GM21390 (cell line): Measurements from ENCODE around the gene PAQR5.
"Not testable (repeated sequence)": the region's sequence is repeated elsewhere in the genome, so short reads cannot be mapped to it uniquely, and the experiment has no call there.

Source experiments
- ATAC-seq: cut with Tn5 transposase; IDR thresholded peaks from one replicate; pipeline ENCODE4 v1.9.1; 2021; ENCODE audit not compliant: unreplicated experiment

The PAQR5 gene, protein sequence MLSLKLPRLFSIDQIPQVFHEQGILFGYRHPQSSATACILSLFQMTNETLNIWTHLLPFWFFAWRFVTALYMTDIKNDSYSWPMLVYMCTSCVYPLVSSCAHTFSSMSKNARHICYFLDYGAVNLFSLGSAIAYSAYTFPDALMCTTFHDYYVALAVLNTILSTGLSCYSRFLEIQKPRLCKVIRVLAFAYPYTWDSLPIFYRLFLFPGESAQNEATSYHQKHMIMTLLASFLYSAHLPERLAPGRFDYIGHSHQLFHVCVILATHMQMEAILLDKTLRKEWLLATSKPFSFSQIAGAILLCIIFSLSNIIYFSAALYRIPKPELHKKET

GRCh38 chr15:69298697-69299441 lies at the start of gene PAQR5:
TSS of gene PAQR5 (plus strand) at chr15:69298912. CDS start at chr15:69360081, 61,169 bp downstream.
- no peak for ATAC-seq

DNA sequence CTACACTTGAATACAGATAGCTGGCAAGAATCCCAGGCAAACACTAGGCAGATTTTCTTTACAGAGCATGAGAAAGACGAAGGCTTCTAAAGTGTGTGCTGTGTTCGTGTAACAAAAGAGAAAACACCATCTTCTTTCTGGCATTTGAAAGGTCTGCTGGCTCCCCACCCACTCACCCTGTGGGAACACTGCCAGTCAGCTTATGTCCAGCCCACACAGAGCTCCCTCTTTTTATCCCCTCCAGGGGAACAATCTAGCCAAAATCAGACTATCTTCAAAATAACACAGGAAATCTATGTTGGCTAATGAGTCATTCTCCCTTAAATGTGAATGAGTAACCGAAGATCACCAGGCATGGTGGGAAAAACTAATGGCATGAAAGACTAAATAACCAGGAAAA lies 45.6 kb upstream of the PAQR5 start:
- no peak for ATAC-seq

- no peak for ATAC-seq
Measured at GRCh38 chr15:69265347-69265955, 33.3 kb upstream of the PAQR5 start.

DNA sequence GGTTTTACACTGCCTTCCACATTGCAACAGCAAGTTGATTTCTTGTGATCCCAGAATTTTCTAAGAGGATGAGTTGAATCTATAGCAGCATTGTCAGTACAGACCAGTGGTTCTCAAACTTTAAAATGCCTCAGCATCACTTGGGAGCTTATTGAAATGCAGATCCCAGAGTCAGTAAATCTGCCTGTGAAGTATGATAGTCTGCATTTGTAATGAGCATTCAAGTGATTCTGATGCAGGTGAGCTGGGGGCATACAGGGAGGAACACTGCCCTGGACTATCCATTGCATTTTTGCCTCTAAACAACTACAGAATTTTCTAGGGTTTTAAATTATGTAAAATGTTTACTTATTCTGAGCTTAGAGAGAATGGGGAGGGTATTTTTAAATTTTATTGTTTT lies 27.5 kb upstream of the PAQR5 start:
- no peak for ATAC-seq

DNA sequence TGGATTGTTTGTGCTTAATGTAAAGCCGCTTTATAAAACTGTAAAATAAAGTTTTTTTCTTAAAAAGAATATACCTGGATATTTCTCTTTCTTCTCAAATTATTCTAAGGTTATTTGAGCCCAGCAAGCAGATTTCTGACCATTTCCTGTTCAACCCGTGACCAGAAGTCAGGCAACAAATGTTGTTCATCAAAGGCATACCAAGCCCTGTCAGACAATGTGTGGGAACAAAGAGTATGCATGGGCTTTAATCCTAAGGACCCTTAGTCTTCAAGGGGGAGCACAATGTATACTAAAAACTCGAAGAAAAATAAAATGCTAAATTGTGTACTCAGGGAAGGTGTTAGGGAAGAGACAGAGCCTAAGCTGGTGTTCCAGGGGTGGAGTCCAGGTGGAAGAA lies 26.6 kb upstream of the PAQR5 start:
- no peak for ATAC-seq

DNA sequence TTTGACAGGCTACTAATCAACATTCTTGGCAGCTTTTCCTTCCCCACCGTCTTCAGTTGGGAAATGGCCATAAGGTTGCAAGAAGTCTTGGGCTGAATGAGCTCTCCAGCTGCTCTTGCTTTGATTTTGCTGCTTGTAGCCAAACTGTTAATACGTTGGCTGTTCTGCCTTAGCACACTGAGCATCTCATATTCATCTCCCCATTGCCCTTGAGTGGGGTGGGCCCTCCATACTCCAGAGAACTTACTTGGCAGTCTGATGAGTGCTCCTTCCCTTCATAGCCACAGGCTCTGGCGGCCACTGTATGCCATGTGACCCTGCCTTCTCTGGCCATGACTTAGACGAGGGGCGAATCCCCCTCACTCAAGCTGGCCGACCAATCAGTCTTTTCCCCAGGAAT lies 25.8 kb upstream of the PAQR5 start:
- no peak for ATAC-seq

- no peak for ATAC-seq
Measured at GRCh38 chr15:69275074-69275670, 23.5 kb upstream of the PAQR5 start.

DNA sequence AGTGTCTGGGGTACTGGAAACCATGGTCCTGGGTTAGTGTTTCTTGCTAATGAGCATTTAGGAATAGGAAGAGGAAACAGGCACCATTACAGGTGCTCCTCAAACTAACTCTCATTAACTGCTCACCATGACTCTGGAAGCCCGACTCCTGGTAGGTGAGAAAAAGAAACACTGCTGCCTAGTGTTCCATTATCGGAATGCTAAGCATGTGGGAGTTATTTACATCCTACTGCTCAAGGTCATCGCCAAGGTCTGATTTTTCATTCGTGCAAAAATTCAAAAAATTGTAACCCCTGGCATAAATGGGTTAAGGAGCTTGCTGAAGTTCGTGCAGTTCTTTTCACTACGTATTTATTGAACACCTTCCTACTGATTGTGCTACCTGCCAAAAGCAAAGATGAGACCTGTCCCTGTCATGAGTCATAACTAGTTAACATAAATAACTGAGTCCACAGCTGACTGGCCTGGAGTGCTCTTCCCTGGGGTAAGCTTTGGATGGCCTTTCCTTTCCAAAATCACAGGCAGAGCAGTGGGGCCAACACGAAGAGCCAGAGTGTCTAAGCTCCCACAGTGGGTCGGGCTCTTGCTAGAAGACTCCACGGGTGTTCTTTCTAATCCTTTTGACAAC lies 22.7 kb upstream of the PAQR5 start:
- ATAC-seq: no peak

DNA sequence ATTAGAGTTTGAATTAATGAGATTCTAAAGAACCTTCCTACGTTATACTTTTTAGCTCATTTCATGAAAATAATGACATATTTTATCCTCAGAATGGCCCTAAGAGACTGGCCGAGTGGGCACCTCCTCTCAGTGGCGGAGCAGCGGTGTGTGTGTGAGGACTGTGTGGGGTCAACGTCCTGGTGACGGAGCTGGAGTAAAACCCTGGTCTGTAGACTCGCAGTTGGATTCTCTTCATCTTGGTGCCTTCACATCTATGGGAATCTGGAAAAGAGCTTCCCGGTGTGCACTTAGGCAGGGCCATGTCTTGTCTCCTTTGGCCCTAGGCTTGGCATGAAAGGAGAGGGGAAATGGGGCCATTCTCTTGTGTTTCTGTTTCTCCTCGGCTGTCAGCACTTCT lies 21.4 kb upstream of the PAQR5 start:
- no peak for ATAC-seq

DNA sequence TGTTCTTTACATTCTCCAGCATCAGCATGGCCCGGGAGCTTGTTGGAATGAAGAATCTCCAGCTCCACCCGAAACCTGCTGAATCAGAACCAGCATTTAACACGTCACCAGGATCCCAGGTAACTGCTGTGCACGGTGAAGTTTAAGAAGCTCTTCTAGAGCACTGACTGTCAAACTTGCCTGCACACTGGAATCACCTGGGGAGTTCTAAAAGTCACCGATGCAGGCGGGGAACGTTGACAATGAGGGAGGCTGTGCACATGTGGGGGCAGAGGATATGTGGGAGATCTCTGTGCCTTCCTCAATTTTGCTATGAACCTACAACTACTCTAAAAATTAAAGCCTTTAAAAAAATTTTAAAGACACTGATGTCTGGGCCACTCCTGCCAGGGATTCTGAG lies 19.1 kb upstream of the PAQR5 start:
- ATAC-seq: no peak

DNA sequence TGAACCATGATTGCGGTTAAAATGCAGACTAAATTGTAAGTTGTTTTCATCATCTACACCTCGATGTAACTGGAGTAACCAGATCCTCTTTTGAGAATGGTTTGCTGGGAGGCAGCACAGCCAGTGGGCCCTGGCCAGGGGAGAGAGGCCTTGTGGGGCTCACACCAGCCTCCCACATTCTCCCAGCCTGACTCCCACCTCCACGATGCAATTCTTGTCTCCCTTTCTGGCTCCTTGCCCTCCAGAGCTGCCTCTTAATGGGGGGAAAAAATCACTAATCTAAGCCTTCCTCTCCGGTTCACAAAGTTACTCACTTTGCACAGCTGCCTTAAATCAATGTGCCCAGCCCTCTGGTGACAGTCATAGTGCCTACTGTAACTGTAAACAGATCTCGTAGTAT lies 17.9 kb upstream of the PAQR5 start:
- no peak for ATAC-seq

GRCh38 chr15:69282104-69282743 lies 16.5 kb upstream of the PAQR5 start:
- no peak for ATAC-seq

GRCh38 chr15:69285834-69286233 lies 12.9 kb upstream of the PAQR5 start:
- ATAC-seq: no peak

GRCh38 chr15:69288011-69288410 lies 10.7 kb upstream of the PAQR5 start:
- ATAC-seq: no peak

DNA sequence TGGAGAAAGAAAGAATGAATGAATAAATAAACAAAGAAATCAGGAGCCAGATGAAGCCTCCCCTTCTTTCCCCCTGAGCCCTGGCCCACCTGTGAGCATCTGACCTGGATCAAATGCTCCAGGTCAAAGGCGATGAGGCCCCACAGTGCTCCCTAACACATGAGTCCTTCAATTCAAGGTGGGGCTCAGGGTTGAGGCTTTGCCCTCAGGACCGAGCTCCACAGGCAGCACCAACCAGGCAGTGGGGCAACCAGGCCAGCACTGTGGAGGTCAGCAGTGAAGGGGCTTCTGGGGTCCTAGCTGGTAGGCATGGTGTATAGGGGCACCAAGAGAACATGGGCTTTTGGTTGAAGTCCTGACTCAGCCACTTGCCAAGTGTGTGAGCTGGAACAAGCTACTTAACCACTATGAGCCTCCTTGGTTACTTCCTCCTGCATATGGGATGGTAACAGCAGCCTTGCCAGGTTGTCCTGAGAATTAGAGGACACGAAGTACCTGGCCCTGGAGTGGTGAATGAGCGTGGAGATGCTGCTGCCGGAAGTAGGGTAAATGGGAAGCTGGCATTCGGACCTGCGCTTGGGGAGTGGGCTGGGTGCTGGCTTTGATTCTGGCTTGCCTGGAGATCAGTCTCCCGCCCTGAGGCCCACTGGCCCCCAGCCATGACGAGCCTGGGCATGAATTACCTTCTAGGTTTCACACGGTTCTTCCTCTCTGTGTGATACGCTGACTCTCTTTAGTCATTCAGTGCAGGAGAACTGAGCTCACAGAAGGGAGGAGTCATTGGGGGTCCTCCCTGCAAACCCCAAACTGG lies 10.0 kb upstream of the PAQR5 start:
- ATAC-seq: no peak

DNA sequence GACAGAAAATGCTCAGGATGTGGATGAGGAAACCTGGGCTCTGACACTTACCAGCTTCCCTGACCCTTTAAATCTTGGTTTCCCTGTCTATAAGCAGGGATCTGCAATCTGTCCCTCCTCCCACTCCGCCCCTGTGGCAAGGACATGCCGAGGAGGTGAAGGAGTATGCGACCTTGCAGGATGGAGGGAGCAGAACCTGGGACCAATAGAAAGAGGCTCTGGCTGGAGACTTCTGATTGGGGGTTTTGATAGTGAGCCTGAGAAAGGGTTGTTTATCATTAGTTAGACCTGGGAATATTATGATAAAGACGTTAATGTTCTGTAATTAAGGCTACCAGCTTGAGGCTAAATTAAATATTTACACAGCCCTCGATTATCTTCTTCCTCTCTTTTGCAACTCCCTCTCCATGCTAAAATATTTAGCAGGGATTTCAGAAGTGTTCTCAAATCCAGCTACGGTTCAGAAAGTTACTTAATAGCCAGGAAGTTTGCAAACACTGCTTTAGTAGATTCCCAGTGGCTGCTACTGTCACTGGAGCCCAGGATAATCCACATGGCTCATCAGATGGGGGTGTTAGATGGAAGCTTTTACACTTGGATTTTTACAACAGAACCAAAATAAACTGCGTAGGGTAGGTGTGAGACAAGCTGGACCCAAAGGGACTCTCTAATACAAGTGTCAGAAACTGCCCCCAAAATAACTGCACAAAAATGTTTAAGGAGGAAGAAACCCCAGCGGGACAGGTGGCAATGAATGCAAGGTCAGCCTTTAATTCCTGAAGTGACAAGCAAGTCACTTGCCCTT lies 9.2 kb upstream of the PAQR5 start:
- no peak for ATAC-seq

DNA sequence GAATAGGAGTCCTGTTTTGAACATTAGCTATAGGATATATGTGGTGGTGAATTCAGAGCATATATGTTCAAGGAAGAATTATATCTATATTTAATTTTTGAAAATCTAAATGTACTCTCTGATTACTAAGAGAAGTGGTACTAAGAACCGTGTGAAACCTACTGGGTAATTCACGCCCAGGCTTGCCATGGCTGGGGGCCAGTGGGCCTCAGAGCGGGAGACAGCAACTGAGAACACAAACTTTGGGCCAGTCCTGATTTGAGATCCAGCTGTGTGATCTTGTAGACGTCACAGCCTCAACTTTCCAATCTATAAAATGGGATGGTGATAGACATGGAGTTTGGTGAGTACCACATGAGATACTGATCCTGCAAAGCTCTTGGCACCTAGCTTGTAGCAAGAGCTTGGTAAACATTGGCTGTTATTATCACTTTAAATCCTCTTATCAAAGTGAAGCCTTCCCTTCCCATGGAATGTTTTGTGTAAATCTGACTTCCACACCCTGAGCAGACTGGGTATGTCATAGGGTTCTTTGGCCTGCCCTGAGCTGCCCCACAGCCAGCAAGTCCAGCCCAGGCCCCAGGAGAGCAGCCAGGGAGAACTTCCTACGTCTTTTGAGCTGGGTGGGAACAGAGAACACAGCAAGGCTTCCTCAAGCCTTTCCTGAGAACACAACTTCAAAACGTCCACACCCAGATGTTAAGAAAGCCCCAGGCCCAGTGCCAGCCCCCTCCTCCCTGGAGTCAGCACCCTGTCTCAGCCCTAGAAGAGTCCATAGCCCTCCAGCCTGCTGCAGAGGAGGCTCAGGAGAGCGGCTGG lies 8.2 kb upstream of the PAQR5 start:
- no peak for ATAC-seq

GRCh38 chr15:69291651-69292050 lies 7.1 kb upstream of the PAQR5 start:
- ATAC-seq: not testable (repeated sequence)
